Caco-2 (cell line): Measurements from ENCODE around the gene FARS2. TPM values are rescaled to one million over a fixed set of nuclear protein-coding genes. Genes with fewer than 3 reads are reported as not detected.

Experiments
- BruUV-seq: library from RNA; stranded (reverse); fragments of 400-500 nt; replicated peaks from 2 replicates; lab custom pipeline; 2021; lab: Mats Ljungman, UMichigan
- CTCF ChIA-PET: fragments of 300-600 bp; sonication (Branson Sonifier 250); formaldehyde crosslinking; loops from one replicate; lab custom pipeline; 2022; ENCODE audit warnings: antibody characterized with exemption; lab: Charles Lee
- POLR2A ChIA-PET: fragments of 300-600 bp; sonication (Branson Sonifier 250); formaldehyde crosslinking; loops from one replicate; lab custom pipeline; 2022; ENCODE audit warnings: antibody characterized with exemption; lab: Charles Lee
- DNase-seq, 2 experiments: peaks; one replicate each; pipeline versions ENCODE4 v3.0.0 to v3.0.0-alpha.2; 2020 to 2022
- H3K27me3 ChIP-seq: replicated peaks from 2 replicates; pipeline ENCODE4 v1.6.0; 2011; ENCODE audit warnings: low read length; ENCODE audit not compliant: control insufficient read depth, insufficient read depth
- H3K36me3 ChIP-seq: 2 replicates; pipeline ENCODE4 v1.5.1; 2011; ENCODE audit warnings: low read length; ENCODE audit not compliant: control insufficient read depth, insufficient read depth
- H3K4me1 ChIP-seq: fragments of 250-450 bp; sonication (Bioruptor Pico); 2 replicates; pipeline ENCODE4 v1.5.1; 2020; ENCODE audit warnings: mild to moderate bottlenecking
- H3K4me3 ChIP-seq: 2 replicates; pipeline ENCODE4 v1.5.1; 2011; ENCODE audit warnings: low read depth, mild to moderate bottlenecking, control low read depth, low read length
- H3K9me3 ChIP-seq: fragments of 250-450 bp; sonication (Bioruptor Pico); 2 replicates; pipeline ENCODE4 v1.5.1; 2020; ENCODE audit warnings: mild to moderate bottlenecking, moderate library complexity
- H3K27ac Mint-ChIP-seq: one replicate; pipeline ENCODE4 v1.8.0; 2022; ENCODE audit warnings: mixed read lengths; ENCODE audit not compliant: unreplicated experiment
- H3K27me3 Mint-ChIP-seq: one replicate; pipeline ENCODE4 v1.8.0; 2022; ENCODE audit warnings: mixed read lengths; ENCODE audit not compliant: insufficient read depth, unreplicated experiment
- H3K36me3 Mint-ChIP-seq: one replicate; pipeline ENCODE4 v1.8.0; 2022; ENCODE audit warnings: mild to moderate bottlenecking, mixed read lengths; ENCODE audit not compliant: insufficient read depth, unreplicated experiment
- H3K4me1 Mint-ChIP-seq: one replicate; pipeline ENCODE4 v1.8.0; 2022; ENCODE audit warnings: low read depth, mixed read lengths; ENCODE audit not compliant: unreplicated experiment
- H3K4me3 Mint-ChIP-seq: one replicate; pipeline ENCODE4 v1.8.0; 2022; ENCODE audit warnings: mild to moderate bottlenecking, moderate library complexity, mixed read lengths; ENCODE audit not compliant: unreplicated experiment
- H3K9me3 Mint-ChIP-seq: one replicate; pipeline ENCODE4 v1.8.0; 2022; ENCODE audit warnings: mixed read lengths; ENCODE audit not compliant: unreplicated experiment
- CTCF ChIP-seq, 2 experiments: fragments of 200-600 bp in 1 of 2; IDR thresholded peaks; 1 replicate in 1 of 2; 2 replicates in 1 of 2; pipeline versions ENCODE4 v1.5.1 to v1.8.0; 2011 to 2022; ENCODE audit warnings: antibody characterized with exemption in 1 of 2, control low read depth in 1 of 2, inconsistent platforms in 1 of 2, low read depth in 1 of 2, low read length in 1 of 2, mild to moderate bottlenecking in 1 of 2, moderate library complexity in 1 of 2; ENCODE audit not compliant: insufficient read depth in 1 of 2, severe bottlenecking in 1 of 2, unreplicated experiment in 1 of 2
- intact Hi-C: fragments of 100-400 bp; cut with micrococcal nuclease; formaldehyde crosslinking; loops from one replicate; pipeline ENCODE4 v1.10.0; 2022; ENCODE audit not compliant: unreplicated experiment
- total RNA-seq: library from RNA; stranded (reverse); gene quantifications from 2 replicates; pipeline ENCODE4 v1.2.3, GENCODE V29; 2022

FARS2 gene
- total RNA-seq, 1 experiment from 2014 or later: 15.4 TPM

- H3K9me3 ChIP-seq: no peaks in the 10 kb centered on the region
- DNase-seq: no peak
- CTCF ChIA-PET: no interaction called here
- no peaks in the 10 kb centered on the region for H3K27me3 Mint-ChIP-seq
- H3K36me3 ChIP-seq: no peaks in the 10 kb centered on the region
- H3K4me1 Mint-ChIP-seq: no peaks in the 10 kb centered on the region
- no peaks in the 10 kb centered on the region for H3K4me1 ChIP-seq
- no peaks in the 10 kb centered on the region for H3K36me3 Mint-ChIP-seq
- no peaks in the 10 kb centered on the region for H3K9me3 Mint-ChIP-seq
- POLR2A ChIA-PET: no interaction called here
- no peak overlapping the region for H3K4me3 ChIP-seq
- TF ChIP-seq CTCF (IDR thresholded peaks at IDR 0.05; ENCODE audit: insufficient read depth in 1 of 2, low read depth in 1 of 2, low read length in 1 of 2, severe bottlenecking in 1 of 2, unreplicated experiment in 1 of 2): no peak
- BruUV-seq: no TSS peak
- H3K4me3 Mint-ChIP-seq: no peak overlapping the region
- no peaks in the 10 kb centered on the region for H3K27me3 ChIP-seq
- H3K27ac Mint-ChIP-seq: no peak overlapping the region
- intact Hi-C loops: no loop called here
Observed at GRCh38 chr6:5359417-5359816, 98.1 kb downstream of the FARS2 start.

DNA sequence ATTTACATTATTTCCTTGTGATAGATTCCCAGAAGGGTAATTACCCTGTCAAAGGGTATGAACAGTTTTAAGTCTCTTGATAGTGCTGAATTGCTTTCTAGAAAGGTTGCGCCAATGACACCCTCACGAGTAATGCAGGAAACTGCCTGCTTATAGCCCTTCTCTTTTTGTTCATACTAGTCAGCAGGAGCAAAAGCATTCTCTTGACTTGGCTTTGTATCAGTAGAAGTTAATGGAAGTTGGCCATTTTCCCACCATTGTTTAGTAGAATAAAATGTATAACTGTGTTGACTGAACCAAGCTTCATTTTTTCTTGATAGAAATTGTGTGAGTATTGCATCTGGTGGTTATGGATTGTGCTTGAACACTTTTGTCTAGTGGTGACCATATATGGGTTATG lies 100.1 kb downstream of the FARS2 start:
- TF ChIP-seq CTCF (IDR thresholded peaks at IDR 0.05; ENCODE audit: insufficient read depth in 1 of 2, low read depth in 1 of 2, low read length in 1 of 2, severe bottlenecking in 1 of 2, unreplicated experiment in 1 of 2): no peak
- no peak overlapping the region for H3K4me3 ChIP-seq
- no peaks in the 10 kb centered on the region for H3K4me1 ChIP-seq
- intact Hi-C loops: no loop called here
- Mint-ChIP-seq H3K27ac (no peak overlapping the region), H3K9me3 (no peaks in the 10 kb centered on the region), H3K4me1 (no peaks in the 10 kb centered on the region), H3K27me3 (no peaks in the 10 kb centered on the region), H3K36me3 (peaks cover 1% of the 10 kb centered on the region), H3K4me3 (no peak overlapping the region)
- no TSS peak for BruUV-seq
- ChIA-PET CTCF (no interaction called here), POLR2A (no interaction called here)
- DNase-seq: no peak
- no peaks in the 10 kb centered on the region for H3K36me3 ChIP-seq
- H3K27me3 ChIP-seq: no peaks in the 10 kb centered on the region
- no peaks in the 10 kb centered on the region for H3K9me3 ChIP-seq

GRCh38 chr6:5365436-5366195 lies 104.3 kb downstream of the FARS2 start:
- H3K9me3 Mint-ChIP-seq: no peaks in the 10 kb centered on the region
- Histone ChIP-seq H3K9me3 (no peaks in the 10 kb centered on the region), H3K27me3 (no peaks in the 10 kb centered on the region), H3K36me3 (no peaks in the 10 kb centered on the region), H3K4me3 (no peak overlapping the region), H3K4me1 (no peaks in the 10 kb centered on the region)
- no peak for TF ChIP-seq CTCF (IDR thresholded peaks at IDR 0.05; ENCODE audit: insufficient read depth in 1 of 2, low read depth in 1 of 2, low read length in 1 of 2, severe bottlenecking in 1 of 2, unreplicated experiment in 1 of 2)
- CTCF ChIA-PET: no interaction called here
- no TSS peak for BruUV-seq
- no peaks in the 10 kb centered on the region for H3K27me3 Mint-ChIP-seq
- no peak overlapping the region for H3K4me3 Mint-ChIP-seq
- peak in 1 of 2 experiments; percentile 36 for DNase-seq
- POLR2A ChIA-PET: no interaction called here
- H3K27ac Mint-ChIP-seq: no peak overlapping the region
- intact Hi-C loops: no loop called here
- peaks cover 4% of the 10 kb centered on the region for H3K36me3 Mint-ChIP-seq
- no peaks in the 10 kb centered on the region for H3K4me1 Mint-ChIP-seq
